HepG2 (cell line): ENCODE measurements around the gene TIMM10. TPM values are rescaled to one million over a fixed set of nuclear protein-coding genes. Genes with fewer than 3 reads are reported as not detected.
A peak's percentile ranks its signal among the peaks of the same experiment; 100 is the strongest.

ENCODE experiments used
- ATAC-seq: fragments of 200-7000 bp; cut with Tn5 transposase; 3 replicates; pipeline ENCODE4 v1.9.1; 2020; ENCODE audit warnings: mild to moderate bottlenecking, moderate library complexity
- BruUV-seq: library from RNA; stranded (reverse); fragments of 400-500 nt; replicated peaks from 2 replicates; lab custom pipeline; 2021; lab: Mats Ljungman, UMichigan
- CTCF ChIA-PET: fragments of 300-600 bp; formaldehyde crosslinking; extraction: SDS; loops from one replicate; lab custom pipeline; 2021; ENCODE audit warnings: low total read pairs, inconsistent platforms, low intra/inter-chr PET ratio; lab: Yijun Ruan, JAX
- POLR2A ChIA-PET: fragments of 350-600 bp; sonication (Branson Sonifier 250); formaldehyde crosslinking; loops from one replicate; lab custom pipeline; 2020; ENCODE audit warnings: antibody characterized with exemption, inconsistent platforms; lab: Yijun Ruan, JAX
- DNase-seq: peaks from one replicate; pipeline ENCODE4 v3.0.0-alpha.2; 2015; ENCODE audit warnings: low spot score
- FAIRE-seq: peaks from 3 replicates; lab custom pipeline; 2011; peaks lifted over from hg19 to GRCh38; lab: Jason Lieb, UNC
- H2AFZ ChIP-seq: one replicate; pipeline ENCODE4 v1.6.1; 2011; ENCODE audit warnings: low read length, inconsistent platforms
- H3K27ac ChIP-seq: fragments of 300-600 bp; 3 replicates; pipeline ENCODE4 v1.8.0; 2011; ENCODE audit warnings: mixed run types, mild to moderate bottlenecking, mixed read lengths, low read length, inconsistent platforms; ENCODE audit not compliant: insufficient read depth; ENCODE audit errors: extremely low read length
- H3K27me3 ChIP-seq, 2 experiments: fragments of 200-600 bp in 1 of 2; 2 replicates in 1 of 2; 3 replicates in 1 of 2; pipeline versions ENCODE4 v1.6.0 to v1.8.0; 2011; ENCODE audit warnings: low read length in 2 of 2, mild to moderate bottlenecking in 2 of 2, moderate library complexity in 2 of 2, inconsistent platforms in 1 of 2; ENCODE audit not compliant: insufficient read depth in 2 of 2, control insufficient read depth in 1 of 2
- H3K36me3 ChIP-seq, 2 experiments: fragments of 200-600 bp in 1 of 2; replicated peaks in 1 of 2; 2 replicates in 1 of 2; 3 replicates in 1 of 2; pipeline versions ENCODE4 v1.5.1 to v1.8.0; 2011; ENCODE audit warnings: low read length in 2 of 2, inconsistent platforms in 1 of 2; ENCODE audit not compliant: insufficient read depth in 2 of 2, control insufficient read depth in 1 of 2
- H3K4me1 ChIP-seq: 2 replicates; pipeline ENCODE4 v1.5.1; 2012; ENCODE audit warnings: low read length, inconsistent platforms; ENCODE audit not compliant: insufficient read depth
- H3K4me2 ChIP-seq: 2 replicates; pipeline ENCODE4 v1.6.0; 2011; ENCODE audit warnings: low read depth, low read length, inconsistent platforms
- H3K4me3 ChIP-seq, 3 experiments: fragments of 200-600 bp in 1 of 3; sonication (generic), shearing (Covaris generic) in 1 of 3; replicated peaks in 1 of 3; 2 replicates each; pipeline ENCODE4 v1.5.1; 2011 to 2016; ENCODE audit warnings: low read length in 3 of 3, inconsistent platforms in 2 of 3, low read depth in 2 of 3, mild to moderate bottlenecking in 2 of 3, control low read depth in 1 of 3, mixed read lengths in 1 of 3; ENCODE audit not compliant: insufficient read depth in 1 of 3
- H3K79me2 ChIP-seq: one replicate; pipeline ENCODE4 v1.6.1; 2011; ENCODE audit warnings: low read length, inconsistent platforms; ENCODE audit not compliant: insufficient read depth
- H3K9ac ChIP-seq: 2 replicates; pipeline ENCODE4 v1.6.0; 2011; ENCODE audit warnings: mild to moderate bottlenecking, low read depth, low read length, inconsistent platforms; ENCODE audit not compliant: insufficient read depth
- H3K9me3 ChIP-seq: 2 replicates; pipeline ENCODE4 v1.5.1; 2012; ENCODE audit warnings: mild to moderate bottlenecking, low read length
- H4K20me1 ChIP-seq: 2 replicates; pipeline ENCODE4 v1.6.0; 2011; ENCODE audit warnings: inconsistent platforms, mild to moderate bottlenecking, low read length, moderate library complexity; ENCODE audit not compliant: insufficient read depth
- CHD2 ChIP-seq: IDR thresholded peaks from 2 replicates; pipeline ENCODE4 v1.6.1; 2011; ENCODE audit warnings: low read depth, low read length, improper control_type of control experiment
- DNMT1 ChIP-seq: sonication (generic); formaldehyde crosslinking; IDR thresholded peaks from 2 replicates; pipeline ENCODE4 v1.5.1; 2020; ENCODE audit warnings: mild to moderate bottlenecking, missing genetic modification reagents
- ETV5 ChIP-seq: IDR thresholded peaks from 2 replicates; pipeline ENCODE4 v1.6.1; 2018; ENCODE audit warnings: missing biosample characterization, missing genetic modification reagents, inconsistent platforms, borderline replicate concordance
- FOSL2 ChIP-seq: sonication (generic); formaldehyde crosslinking; IDR thresholded peaks from 2 replicates; pipeline ENCODE4 v1.4.0; 2020; ENCODE audit warnings: missing genetic modification reagents
- IRF1 ChIP-seq: sonication (generic); formaldehyde crosslinking; IDR thresholded peaks from 2 replicates; pipeline ENCODE4 v1.4.0; 2020; ENCODE audit warnings: low read depth, mild to moderate bottlenecking, missing genetic modification reagents
- KLF9 ChIP-seq: IDR thresholded peaks from 2 replicates; pipeline ENCODE4 v1.6.1; 2016; ENCODE audit warnings: low read depth
- NR2F2 ChIP-seq: IDR thresholded peaks from 2 replicates; pipeline ENCODE4 v1.6.1; 2012; ENCODE audit warnings: low read depth, inconsistent platforms, borderline replicate concordance
- NRL ChIP-seq: sonication (generic); formaldehyde crosslinking; IDR thresholded peaks from 2 replicates; pipeline ENCODE4 v1.5.0; 2020; ENCODE audit warnings: missing genetic modification reagents, mild to moderate bottlenecking, moderate library complexity, borderline replicate concordance
- PHF5A ChIP-seq: IDR thresholded peaks from one replicate; pipeline ENCODE4 v1.6.1; 2018; ENCODE audit warnings: low read depth, missing genetic modification reagents; ENCODE audit not compliant: unreplicated experiment
- RCOR2 ChIP-seq: IDR thresholded peaks from 2 replicates; pipeline ENCODE4 v1.6.1; 2016; ENCODE audit warnings: missing biosample characterization, missing genetic modification reagents
- SATB2 ChIP-seq: sonication (generic); formaldehyde crosslinking; IDR thresholded peaks from 2 replicates; pipeline ENCODE4 v1.5.0; 2020; ENCODE audit warnings: missing genetic modification reagents
- TOE1 ChIP-seq: sonication (generic); formaldehyde crosslinking; IDR thresholded peaks from 2 replicates; pipeline ENCODE4 v1.4.0; 2020; ENCODE audit warnings: mild to moderate bottlenecking, missing genetic modification reagents
- ZBTB38 ChIP-seq: sonication (generic); formaldehyde crosslinking; IDR thresholded peaks from 2 replicates; pipeline ENCODE4 v1.5.1; 2020; ENCODE audit warnings: mild to moderate bottlenecking, missing genetic modification reagents
- ZKSCAN8 ChIP-seq: IDR thresholded peaks from 2 replicates; pipeline ENCODE4 v1.6.1; 2016; ENCODE audit warnings: borderline replicate concordance, missing genetic modification reagents, missing compliant biosample characterization
- ZNF143 ChIP-seq: sonication (generic); formaldehyde crosslinking; IDR thresholded peaks from 2 replicates; pipeline ENCODE4 v1.4.0; 2020; ENCODE audit warnings: missing genetic modification reagents
- ZNF30 ChIP-seq: sonication (generic); formaldehyde crosslinking; IDR thresholded peaks from 2 replicates; pipeline ENCODE4 v1.5.0; 2020; ENCODE audit warnings: mild to moderate bottlenecking, missing genetic modification reagents
- ZNF326 ChIP-seq: sonication (generic); formaldehyde crosslinking; IDR thresholded peaks from 2 replicates; pipeline ENCODE4 v1.4.0; 2020; ENCODE audit warnings: missing genetic modification reagents, borderline replicate concordance
- ZNF343 ChIP-seq: sonication (generic); formaldehyde crosslinking; IDR thresholded peaks from 2 replicates; pipeline ENCODE4 v1.4.0; 2020; ENCODE audit warnings: mild to moderate bottlenecking, missing genetic modification reagents
- ZNF556 ChIP-seq: sonication (generic); formaldehyde crosslinking; IDR thresholded peaks from 2 replicates; pipeline ENCODE4 v1.4.0; 2020; ENCODE audit warnings: mild to moderate bottlenecking, missing genetic modification reagents, borderline replicate concordance
- ZNF720 ChIP-seq: sonication (generic); formaldehyde crosslinking; IDR thresholded peaks from 2 replicates; pipeline ENCODE4 v1.4.0; 2020; ENCODE audit warnings: missing genetic modification reagents
- WGBS: methylation state at CpG from one replicate; pipeline ENCODE4 v1.1.6; 2017; ENCODE audit warnings: low lambda C conversion rate; 5-methylcytosine and 5-hydroxymethylcytosine counted together
- in situ Hi-C: cut with HindIII; loops from 2 replicates; pipeline ENCODE4 v1.10.0; 2017; ENCODE audit warnings: low pct_unique_long_range_greater_than_20kb; ENCODE audit not compliant: extremely low pct_ligation_motif_present
- intact Hi-C: fragments of 100-400 bp; cut with micrococcal nuclease; formaldehyde crosslinking; loops from one replicate; pipeline ENCODE4 v1.10.0; 2022; ENCODE audit not compliant: unreplicated experiment
- polyA plus RNA-seq, 8 experiments: library from polyadenylated mRNA; depleted of rRNA in 3 of 8; stranded (reverse) in 7 of 8; unstranded in 1 of 8; fragments of >200 nt; fragmentation: Illumina TruSeq in 4 of 8; extraction: Trizol in 4 of 8; gene quantifications; 2 replicates each; pipeline versions ENCODE4 v1.2.1 to v1.2.3, GENCODE V29; 2011 to 2016; ENCODE audit warnings: low read depth in 4 of 8, missing spikeins in 1 of 8, mixed read lengths in 1 of 8; ENCODE audit not compliant: insufficient read depth in 1 of 8
- total RNA-seq, 5 experiments: library from RNA; depleted of rRNA; stranded (reverse); fragments of >200 nt; fragmentation: Illumina TruSeq; extraction: Trizol; gene quantifications; 2 replicates each; pipeline ENCODE4 v1.2.3, GENCODE V29; 2016; ENCODE audit warnings: low read depth in 1 of 5
- TF ChIP-seq, protein P1 (sequence below): sonication (generic); formaldehyde crosslinking; IDR thresholded peaks from 2 replicates; pipeline ENCODE4 v1.4.0; 2020; ENCODE audit warnings: missing genetic modification reagents

The TIMM10 gene
- total and polyA plus RNA-seq, 2 of the 13 experiments (the other 11 are each of a cell fraction or from before 2014, with no cell fraction given) = 67.8 to 82.2 TPM

DNA sequence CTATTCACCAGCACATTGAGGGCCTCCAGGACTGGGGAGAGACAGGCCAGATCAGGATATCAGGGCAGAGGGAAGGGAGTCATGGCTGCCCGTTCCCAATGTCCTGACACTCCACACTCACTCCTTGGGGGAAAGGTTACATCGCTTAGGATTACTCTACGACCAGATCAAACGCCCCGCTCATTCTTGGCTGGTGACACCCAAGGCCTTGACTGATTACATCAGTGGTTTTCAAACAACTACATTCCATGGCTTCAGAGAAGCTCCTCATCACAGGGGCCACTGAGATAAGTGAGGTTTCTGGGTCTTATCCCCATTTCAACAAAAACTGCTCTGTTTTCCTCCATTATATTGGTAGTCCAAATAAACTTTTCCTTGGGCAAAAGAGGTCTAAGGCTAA lies 21.9 kb upstream of the TIMM10 start (continued):
- TF ChIP-seq ZNF556 = no peak
- no peak for TF ChIP-seq ZNF343 (CRISPR knock-in tag)
- TF ChIP-seq CHD2 = no peak
- TF ChIP-seq, protein P1, sequence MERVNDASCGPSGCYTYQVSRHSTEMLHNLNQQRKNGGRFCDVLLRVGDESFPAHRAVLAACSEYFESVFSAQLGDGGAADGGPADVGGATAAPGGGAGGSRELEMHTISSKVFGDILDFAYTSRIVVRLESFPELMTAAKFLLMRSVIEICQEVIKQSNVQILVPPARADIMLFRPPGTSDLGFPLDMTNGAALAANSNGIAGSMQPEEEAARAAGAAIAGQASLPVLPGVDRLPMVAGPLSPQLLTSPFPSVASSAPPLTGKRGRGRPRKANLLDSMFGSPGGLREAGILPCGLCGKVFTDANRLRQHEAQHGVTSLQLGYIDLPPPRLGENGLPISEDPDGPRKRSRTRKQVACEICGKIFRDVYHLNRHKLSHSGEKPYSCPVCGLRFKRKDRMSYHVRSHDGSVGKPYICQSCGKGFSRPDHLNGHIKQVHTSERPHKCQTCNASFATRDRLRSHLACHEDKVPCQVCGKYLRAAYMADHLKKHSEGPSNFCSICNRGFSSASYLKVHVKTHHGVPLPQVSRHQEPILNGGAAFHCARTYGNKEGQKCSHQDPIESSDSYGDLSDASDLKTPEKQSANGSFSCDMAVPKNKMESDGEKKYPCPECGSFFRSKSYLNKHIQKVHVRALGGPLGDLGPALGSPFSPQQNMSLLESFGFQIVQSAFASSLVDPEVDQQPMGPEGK (CRISPR knock-in tag) = 0 out of 2 replicates have a peak, but pooled peaks have one; percentile 25
- peak; percentile 90 for TF ChIP-seq FOSL2 (CRISPR knock-in tag)
- TF ChIP-seq ZNF30 (CRISPR knock-in tag) = no peak
- TF ChIP-seq KLF9 (CRISPR knock-in tag) = no peak
- no peak for TF ChIP-seq SATB2 (CRISPR knock-in tag)
- peak; percentile 44; the same call in 1 of the 2 replicates for TF ChIP-seq NR2F2
- TF ChIP-seq ZNF720 (CRISPR knock-in tag) = no peak
- no peak for TF ChIP-seq ZNF143 (CRISPR knock-in tag)
- TF ChIP-seq NRL (CRISPR knock-in tag) = no peak
- TF ChIP-seq, all 625 proteins: peak for 39

DNA sequence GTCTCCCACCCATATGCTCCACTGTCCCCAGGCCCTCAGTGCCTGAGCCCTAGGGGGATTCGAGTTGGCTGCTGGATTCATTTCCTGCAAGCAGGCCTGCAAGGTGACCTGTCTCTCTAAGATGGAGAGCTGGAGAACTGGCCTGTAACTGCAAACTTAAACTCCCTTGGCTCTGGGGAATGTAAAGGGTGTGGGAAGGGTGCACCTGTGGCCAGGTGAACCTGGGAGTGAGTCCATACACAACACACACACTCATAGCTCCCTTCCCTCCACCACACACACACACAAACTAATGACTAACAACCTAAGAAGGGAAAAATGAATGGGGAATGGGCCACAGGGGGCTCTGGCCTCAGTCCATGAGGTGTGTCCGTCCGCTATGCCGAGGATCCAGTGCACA lies 21.4 kb upstream of the TIMM10 start:
- no peak overlapping the region for H2AFZ ChIP-seq
- POLR2A ChIA-PET = interaction anchor here (0.9 to 2.1 kb wide), 5 partner anchors 10 to 60 kb away, joined by 3 to 7 read pairs (median 3); partner anchors contain the start of gene UBE2L6
- 68% methylated on average over 4 of the region's 4 CpGs for WGBS
- TF ChIP-seq DNMT1 (CRISPR knock-in tag) (no peak), ETV5 (CRISPR knock-in tag) (no peak), ZNF326 (CRISPR knock-in tag) (no peak), RCOR2 (CRISPR knock-in tag) (no peak), TOE1 (CRISPR knock-in tag) (no peak), ZBTB38 (no peak), IRF1 (no peak), PHF5A (CRISPR knock-in tag) (no peak), ZKSCAN8 (CRISPR knock-in tag) (no peak)
- TF ChIP-seq, all 625 proteins: peak for 0
- Histone ChIP-seq H3K79me2 (no peaks in the 10 kb centered on the region), H3K9ac (no peak overlapping the region), H3K4me1 (peaks cover 26% of the 10 kb centered on the region), H3K9me3 (no peaks in the 10 kb centered on the region), H3K27me3 (no peaks in the 10 kb centered on the region), H3K4me2 (peak overlapping the region; percentile 24), H4K20me1 (no peaks in the 10 kb centered on the region), H3K27ac (peak overlapping the region; percentile 13), H3K36me3 (peaks cover 1 to 11% of the 10 kb centered on the region in 2 experiments; a peak in 1 of 5 replicates), H3K4me3 (peak overlapping the region in 1 of 3 experiments; percentile 12; a peak in 2 of 6 replicates)
- no peak for DNase-seq
- ATAC-seq = no peak
- intact Hi-C loops = loop anchor here (1.0 kb wide), 1 partner anchor 8 kb away; no protein-coding TSS in a partner anchor
- no peak for FAIRE-seq
- in situ Hi-C loops = no loop called here
- TSS peak; percentile 89 for BruUV-seq
- CTCF ChIA-PET = no interaction called here
